HepG2 (cell line): Measurements from ENCODE around the gene CHN2.

ENCODE experiments used
- KDM5B ChIP-seq: sonication (generic); formaldehyde crosslinking; IDR thresholded peaks from 2 replicates; pipeline ENCODE4 v1.4.0; 2020; ENCODE audit warnings: missing genetic modification reagents, mild to moderate bottlenecking, borderline replicate concordance
- ZNF24 ChIP-seq: fragments of 450-650 bp; IDR thresholded peaks from 2 replicates; pipeline ENCODE4 v1.6.1; 2017; ENCODE audit warnings: antibody characterized with exemption, mild to moderate bottlenecking
- TF ChIP-seq, protein P1 (sequence below): sonication (generic); formaldehyde crosslinking; IDR thresholded peaks from 2 replicates; pipeline ENCODE4 v1.4.0; 2020; ENCODE audit warnings: missing genetic modification reagents
- TF ChIP-seq, protein P2 (sequence below): sonication (generic); formaldehyde crosslinking; IDR thresholded peaks from 2 replicates; pipeline ENCODE4 v1.4.0; 2020; ENCODE audit warnings: mild to moderate bottlenecking, missing genetic modification reagents
- TF ChIP-seq, protein P3 (sequence below): sonication (generic); formaldehyde crosslinking; IDR thresholded peaks from 2 replicates; pipeline ENCODE4 v1.4.0; 2020; ENCODE audit warnings: missing genetic modification reagents, borderline replicate concordance

DNA sequence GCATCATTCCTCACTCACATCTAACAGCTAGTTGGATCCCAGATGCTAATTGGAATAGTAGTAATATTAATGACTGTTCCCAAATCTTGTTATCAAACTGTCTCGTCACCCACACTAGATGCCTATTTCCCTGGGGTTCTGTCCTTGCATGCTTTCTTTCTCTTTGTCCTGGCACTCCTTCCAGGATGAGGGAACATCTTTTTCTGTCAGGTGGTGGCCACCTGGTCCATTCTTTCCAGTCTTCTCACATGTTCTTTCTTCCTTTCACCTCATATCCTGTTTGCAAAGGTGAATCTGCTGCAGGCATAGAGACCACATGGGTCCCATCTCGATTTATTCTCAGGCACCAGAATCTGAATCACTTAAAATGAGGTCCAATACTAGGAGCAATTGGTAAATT, 126.0 kb downstream of the CHN2 start:
- no peak for TF ChIP-seq KDM5B (CRISPR knock-in tag)
- TF ChIP-seq, protein P1, sequence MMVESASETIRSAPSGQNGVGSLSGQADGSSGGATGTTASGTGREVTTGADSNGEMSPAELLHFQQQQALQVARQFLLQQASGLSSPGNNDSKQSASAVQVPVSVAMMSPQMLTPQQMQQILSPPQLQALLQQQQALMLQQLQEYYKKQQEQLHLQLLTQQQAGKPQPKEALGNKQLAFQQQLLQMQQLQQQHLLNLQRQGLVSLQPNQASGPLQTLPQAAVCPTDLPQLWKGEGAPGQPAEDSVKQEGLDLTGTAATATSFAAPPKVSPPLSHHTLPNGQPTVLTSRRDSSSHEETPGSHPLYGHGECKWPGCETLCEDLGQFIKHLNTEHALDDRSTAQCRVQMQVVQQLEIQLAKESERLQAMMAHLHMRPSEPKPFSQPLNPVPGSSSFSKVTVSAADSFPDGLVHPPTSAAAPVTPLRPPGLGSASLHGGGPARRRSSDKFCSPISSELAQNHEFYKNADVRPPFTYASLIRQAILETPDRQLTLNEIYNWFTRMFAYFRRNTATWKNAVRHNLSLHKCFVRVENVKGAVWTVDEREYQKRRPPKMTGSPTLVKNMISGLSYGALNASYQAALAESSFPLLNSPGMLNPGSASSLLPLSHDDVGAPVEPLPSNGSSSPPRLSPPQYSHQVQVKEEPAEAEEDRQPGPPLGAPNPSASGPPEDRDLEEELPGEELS (CRISPR knock-in tag): no peak
- no peak for TF ChIP-seq ZNF24
- TF ChIP-seq, protein P2, sequence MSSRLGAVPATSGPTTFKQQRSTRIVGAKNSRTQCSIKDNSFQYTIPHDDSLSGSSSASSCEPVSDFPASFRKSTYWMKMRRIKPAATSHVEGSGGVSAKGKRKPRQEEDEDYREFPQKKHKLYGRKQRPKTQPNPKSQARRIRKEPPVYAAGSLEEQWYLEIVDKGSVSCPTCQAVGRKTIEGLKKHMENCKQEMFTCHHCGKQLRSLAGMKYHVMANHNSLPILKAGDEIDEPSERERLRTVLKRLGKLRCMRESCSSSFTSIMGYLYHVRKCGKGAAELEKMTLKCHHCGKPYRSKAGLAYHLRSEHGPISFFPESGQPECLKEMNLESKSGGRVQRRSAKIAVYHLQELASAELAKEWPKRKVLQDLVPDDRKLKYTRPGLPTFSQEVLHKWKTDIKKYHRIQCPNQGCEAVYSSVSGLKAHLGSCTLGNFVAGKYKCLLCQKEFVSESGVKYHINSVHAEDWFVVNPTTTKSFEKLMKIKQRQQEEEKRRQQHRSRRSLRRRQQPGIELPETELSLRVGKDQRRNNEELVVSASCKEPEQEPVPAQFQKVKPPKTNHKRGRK (CRISPR knock-in tag): no peak
- TF ChIP-seq, protein P3, sequence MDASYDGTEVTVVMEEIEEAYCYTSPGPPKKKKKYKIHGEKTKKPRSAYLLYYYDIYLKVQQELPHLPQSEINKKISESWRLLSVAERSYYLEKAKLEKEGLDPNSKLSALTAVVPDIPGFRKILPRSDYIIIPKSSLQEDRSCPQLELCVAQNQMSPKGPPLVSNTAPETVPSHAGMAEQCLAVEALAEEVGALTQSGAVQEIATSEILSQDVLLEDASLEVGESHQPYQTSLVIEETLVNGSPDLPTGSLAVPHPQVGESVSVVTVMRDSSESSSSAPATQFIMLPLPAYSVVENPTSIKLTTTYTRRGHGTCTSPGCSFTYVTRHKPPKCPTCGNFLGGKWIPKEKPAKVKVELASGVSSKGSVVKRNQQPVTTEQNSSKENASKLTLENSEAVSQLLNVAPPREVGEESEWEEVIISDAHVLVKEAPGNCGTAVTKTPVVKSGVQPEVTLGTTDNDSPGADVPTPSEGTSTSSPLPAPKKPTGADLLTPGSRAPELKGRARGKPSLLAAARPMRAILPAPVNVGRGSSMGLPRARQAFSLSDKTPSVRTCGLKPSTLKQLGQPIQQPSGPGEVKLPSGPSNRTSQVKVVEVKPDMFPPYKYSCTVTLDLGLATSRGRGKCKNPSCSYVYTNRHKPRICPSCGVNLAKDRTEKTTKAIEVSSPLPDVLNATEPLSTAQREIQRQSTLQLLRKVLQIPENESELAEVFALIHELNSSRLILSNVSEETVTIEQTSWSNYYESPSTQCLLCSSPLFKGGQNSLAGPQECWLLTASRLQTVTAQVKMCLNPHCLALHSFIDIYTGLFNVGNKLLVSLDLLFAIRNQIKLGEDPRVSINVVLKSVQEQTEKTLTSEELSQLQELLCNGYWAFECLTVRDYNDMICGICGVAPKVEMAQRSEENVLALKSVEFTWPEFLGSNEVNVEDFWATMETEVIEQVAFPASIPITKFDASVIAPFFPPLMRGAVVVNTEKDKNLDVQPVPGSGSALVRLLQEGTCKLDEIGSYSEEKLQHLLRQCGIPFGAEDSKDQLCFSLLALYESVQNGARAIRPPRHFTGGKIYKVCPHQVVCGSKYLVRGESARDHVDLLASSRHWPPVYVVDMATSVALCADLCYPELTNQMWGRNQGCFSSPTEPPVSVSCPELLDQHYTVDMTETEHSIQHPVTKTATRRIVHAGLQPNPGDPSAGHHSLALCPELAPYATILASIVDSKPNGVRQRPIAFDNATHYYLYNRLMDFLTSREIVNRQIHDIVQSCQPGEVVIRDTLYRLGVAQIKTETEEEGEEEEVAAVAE (CRISPR knock-in tag): no peak
